Measurements from ENCODE around the gene BCAS2. TPM values are rescaled to one million over a fixed set of nuclear protein-coding genes. Genes with fewer than 3 reads are reported as not detected.

BCAS2 gene
- total RNA-seq, 1 donor from 2014 or later, result 27.9 TPM

DNA sequence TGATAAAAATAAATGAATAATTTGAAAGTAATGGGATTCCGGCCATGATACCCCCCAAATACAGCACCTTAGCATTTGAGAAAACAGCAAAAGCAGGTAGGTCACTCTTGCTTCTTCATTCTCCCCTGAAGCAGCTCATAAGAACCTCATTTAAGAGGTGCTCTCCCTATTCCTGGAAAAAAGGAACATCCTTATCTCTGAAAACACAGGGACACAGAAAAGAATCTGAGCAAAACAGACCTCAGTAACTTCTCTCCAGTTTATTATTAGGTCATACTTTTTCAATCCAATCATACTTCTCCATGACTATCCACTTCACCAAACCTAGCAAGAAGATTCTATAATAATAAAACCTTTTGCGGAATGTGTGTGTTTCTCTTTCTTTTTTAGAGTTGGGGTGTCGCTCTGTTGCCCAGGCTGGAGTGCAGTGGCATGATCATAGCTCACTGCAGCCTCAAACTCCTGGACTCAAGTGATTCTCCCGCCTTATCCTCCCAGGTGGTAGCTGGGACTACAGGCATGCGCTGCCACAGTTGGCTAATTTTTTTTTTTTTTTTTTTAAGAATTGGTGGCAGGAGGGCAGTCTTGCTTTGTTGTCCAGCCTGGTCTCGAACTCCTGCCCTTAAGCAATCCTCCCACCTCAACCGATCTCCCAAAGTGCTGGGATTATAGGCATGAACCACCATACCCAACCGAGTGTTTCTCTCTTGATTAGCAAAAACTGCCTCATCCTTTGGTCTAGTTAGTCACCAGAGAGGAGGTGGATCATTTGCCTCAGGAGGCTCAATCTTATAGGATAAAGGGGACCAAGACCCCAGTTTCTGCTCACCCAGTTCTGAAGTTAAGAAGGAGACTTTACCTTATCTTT is 59.8 kb downstream of the BCAS2 start:
- intact Hi-C loops (cut with DNase I), result no loop called here
- ATAC-seq (ENCODE audit: poor library complexity), result no peak
- no peak for DNase-seq

Other genes starting within 250 kb of the BCAS2 start
- 13.3 TPM for gene TRIM33, start 70.4 kb downstream of the BCAS2 start, total RNA-seq
- 2.6 TPM for gene DENND2C, start 88.4 kb upstream of the BCAS2 start, total RNA-seq
- not detected for gene AMPD1, start 113.9 kb upstream of the BCAS2 start, total RNA-seq
- gene NRAS, start 135.2 kb upstream of the BCAS2 start, total RNA-seq, result 5.9 TPM
- gene CSDE1, start 176.4 kb upstream of the BCAS2 start, total RNA-seq, result 901 TPM
- gene SIKE1, start 199.1 kb upstream of the BCAS2 start, total RNA-seq, result 26.5 TPM